SW 1271 (cell line): ENCODE data around the gene KCNE4.

Source experiments
- DNase-seq, 2 experiments: peaks; one replicate each; lab custom pipeline; 2025; lab: John Stamatoyannopoulos, UW

Gene KCNE4

GRCh38 chr2:223051693-223052289, at the start of gene KCNE4:
TSS of gene KCNE4 (plus strand) at chr2:223052190. CDS start at chr2:223052831, 641 bp downstream.
- DNase-seq, result no peak

GRCh38 chr2:223003191-223003590, 48.8 kb upstream of the KCNE4 start:
- DNase-seq, result no peak

- DNase-seq, result no peak
Measured at GRCh38 chr2:223005496-223005895, 46.5 kb upstream of the KCNE4 start.

GRCh38 chr2:223007531-223007930, 44.5 kb upstream of the KCNE4 start:
- no peak for DNase-seq

- DNase-seq, result no peak
Measured at GRCh38 chr2:223008162-223008561, 43.8 kb upstream of the KCNE4 start.

GRCh38 chr2:223008956-223009355, 43.0 kb upstream of the KCNE4 start:
- DNase-seq, result no peak

- no peak for DNase-seq
Measured at GRCh38 chr2:223010641-223011040, 41.3 kb upstream of the KCNE4 start.

GRCh38 chr2:223012291-223012690, 39.7 kb upstream of the KCNE4 start:
- DNase-seq, result no peak

GRCh38 chr2:223019390-223019930, 32.5 kb upstream of the KCNE4 start:
- DNase-seq, result no peak

GRCh38 chr2:223019987-223020717, 31.8 kb upstream of the KCNE4 start:
- DNase-seq, result no peak

- no peak for DNase-seq
Measured at GRCh38 chr2:223020971-223021675, 30.9 kb upstream of the KCNE4 start.

- no peak for DNase-seq
Measured at GRCh38 chr2:223026357-223027110, 25.5 kb upstream of the KCNE4 start.

- DNase-seq, result no peak
Measured at GRCh38 chr2:223027442-223027841, 24.5 kb upstream of the KCNE4 start.

- no peak for DNase-seq
Measured at GRCh38 chr2:223029287-223029686, 22.7 kb upstream of the KCNE4 start.

- no peak for DNase-seq
Measured at GRCh38 chr2:223032187-223033142, 19.5 kb upstream of the KCNE4 start.

- DNase-seq, result no peak
Measured at GRCh38 chr2:223034221-223034975, 17.6 kb upstream of the KCNE4 start.

- no peak for DNase-seq
Measured at GRCh38 chr2:223036790-223037444, 15.1 kb upstream of the KCNE4 start.

GRCh38 chr2:223037445-223037800, 14.6 kb upstream of the KCNE4 start:
- DNase-seq, result no peak

- no peak for DNase-seq
Measured at GRCh38 chr2:223039618-223040017, 12.4 kb upstream of the KCNE4 start.

- DNase-seq, result no peak
Measured at GRCh38 chr2:223040527-223040926, 11.5 kb upstream of the KCNE4 start.
